MM.1S (cell line): Measurements from ENCODE around the gene HABP2.

Source experiments
- DNase-seq: peaks from one replicate; pipeline ENCODE4 v3.0.0-alpha.2; 2015
- H2AFZ ChIP-seq: fragments of 300-600 bp; sonication (generic); 2 replicates; pipeline ENCODE4 v1.6.0; 2016; ENCODE audit warnings: antibody characterized with exemption, low read length
- H3F3A ChIP-seq: fragments of 300-600 bp; sonication (generic); 2 replicates; pipeline ENCODE4 v1.6.1; 2016; ENCODE audit warnings: mild to moderate bottlenecking, antibody characterized with exemption, low read length, moderate library complexity, mixed read lengths; ENCODE audit not compliant: insufficient read depth
- H3K27ac ChIP-seq: fragments of 300-600 bp; sonication (generic); 2 replicates; pipeline ENCODE4 v1.5.1; 2016; ENCODE audit warnings: mild to moderate bottlenecking, low read length
- H3K27me3 ChIP-seq: fragments of 300-600 bp; sonication (generic); replicated peaks from 2 replicates; pipeline ENCODE4 v1.6.0; 2016; ENCODE audit warnings: low read length; ENCODE audit not compliant: insufficient read depth
- H3K36me3 ChIP-seq: fragments of 300-600 bp; sonication (generic); replicated peaks from 2 replicates; pipeline ENCODE4 v1.6.1; 2016; ENCODE audit warnings: mild to moderate bottlenecking, low read length, mixed read lengths; ENCODE audit not compliant: insufficient read depth
- H3K4me1 ChIP-seq: fragments of 300-600 bp; sonication (generic); 2 replicates; pipeline ENCODE4 v1.6.1; 2016; ENCODE audit warnings: low read length, mixed read lengths
- H3K4me2 ChIP-seq: fragments of 300-600 bp; sonication (generic); 2 replicates; pipeline ENCODE4 v1.6.0; 2016; ENCODE audit warnings: low read depth, low read length
- H3K4me3 ChIP-seq: fragments of 300-600 bp; sonication (generic); 2 replicates; pipeline ENCODE4 v1.5.1; 2016; ENCODE audit warnings: low read length, mixed read lengths
- H3K79me2 ChIP-seq: fragments of 300-600 bp; sonication (generic); 2 replicates; pipeline ENCODE4 v1.6.1; 2016; ENCODE audit warnings: mixed run types, low read length, mixed read lengths
- H3K9ac ChIP-seq: fragments of 300-600 bp; sonication (generic); 2 replicates; pipeline ENCODE4 v1.6.1; 2016; ENCODE audit warnings: low read length, mixed read lengths
- H3K9me2 ChIP-seq: fragments of 300-600 bp; sonication (generic); replicated peaks from 2 replicates; pipeline ENCODE4 v1.6.1; 2016; ENCODE audit warnings: mild to moderate bottlenecking, low read length, mixed read lengths; ENCODE audit not compliant: insufficient read depth
- H3K9me3 ChIP-seq: fragments of 300-600 bp; sonication (generic); replicated peaks from 2 replicates; pipeline ENCODE4 v1.6.1; 2016; ENCODE audit warnings: mild to moderate bottlenecking, low read length, mixed read lengths; ENCODE audit not compliant: insufficient read depth
- H4K20me1 ChIP-seq: fragments of 300-600 bp; sonication (generic); 2 replicates; pipeline ENCODE4 v1.6.1; 2016; ENCODE audit warnings: mild to moderate bottlenecking, low read length, moderate library complexity, mixed read lengths; ENCODE audit not compliant: insufficient read depth
- EZH2 ChIP-seq: fragments of 300-600 bp; sonication (generic); optimal IDR thresholded peaks from 2 replicates; pipeline ENCODE3; 2017; ENCODE audit warnings: low read depth, mild to moderate bottlenecking, antibody characterized with exemption, low read length, mixed read lengths
- EZH2phosphoT487 ChIP-seq: fragments of 300-600 bp; sonication (generic); IDR thresholded peaks from 2 replicates; pipeline ENCODE4 v1.6.1; 2018; ENCODE audit warnings: antibody characterized with exemption, low read length
- TF ChIP-seq, protein P1 (sequence below): fragments of 300-600 bp; sonication (generic); IDR thresholded peaks from 2 replicates; pipeline ENCODE4 v1.5.1; 2016; ENCODE audit warnings: antibody characterized with exemption, low read length, mixed read lengths

HABP2 gene

DNA sequence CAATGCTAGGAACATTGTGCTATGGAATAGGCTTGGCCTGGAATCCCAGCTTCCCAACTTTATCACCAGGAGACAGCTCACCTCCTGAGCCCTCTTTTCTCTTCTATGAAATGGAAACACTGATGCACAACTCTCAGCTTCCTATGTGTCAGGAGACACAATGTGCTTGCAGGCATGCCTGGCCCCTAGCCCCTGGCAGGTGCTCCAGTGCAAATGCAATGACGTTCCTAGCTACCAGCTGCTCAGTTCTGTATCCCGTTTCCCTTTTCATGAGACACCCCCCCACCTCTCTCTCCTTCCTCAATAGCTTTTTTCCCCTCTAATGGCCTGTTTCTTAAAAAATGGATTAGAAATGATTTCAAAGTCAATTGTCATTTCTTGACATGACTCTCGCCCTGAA is 30.7 kb downstream of the HABP2 start:
- Histone ChIP-seq H3K4me3 (no peak overlapping the region), H3K36me3 (no peaks in the 10 kb centered on the region), H3K4me2 (no peak overlapping the region), H2AFZ (no peak overlapping the region), H4K20me1 (no peaks in the 10 kb centered on the region), H3K27me3 (no peaks in the 10 kb centered on the region), H3K27ac (no peak overlapping the region), H3K9me3 (no peaks in the 10 kb centered on the region), H3K79me2 (no peaks in the 10 kb centered on the region), H3K9me2 (no peaks in the 10 kb centered on the region), H3K4me1 (no peaks in the 10 kb centered on the region), H3F3A (no peaks in the 10 kb centered on the region), H3K9ac (no peak overlapping the region)
- TF ChIP-seq EZH2 = no peak
- TF ChIP-seq EZH2phosphoT487 = no peak
- TF ChIP-seq, protein P1, sequence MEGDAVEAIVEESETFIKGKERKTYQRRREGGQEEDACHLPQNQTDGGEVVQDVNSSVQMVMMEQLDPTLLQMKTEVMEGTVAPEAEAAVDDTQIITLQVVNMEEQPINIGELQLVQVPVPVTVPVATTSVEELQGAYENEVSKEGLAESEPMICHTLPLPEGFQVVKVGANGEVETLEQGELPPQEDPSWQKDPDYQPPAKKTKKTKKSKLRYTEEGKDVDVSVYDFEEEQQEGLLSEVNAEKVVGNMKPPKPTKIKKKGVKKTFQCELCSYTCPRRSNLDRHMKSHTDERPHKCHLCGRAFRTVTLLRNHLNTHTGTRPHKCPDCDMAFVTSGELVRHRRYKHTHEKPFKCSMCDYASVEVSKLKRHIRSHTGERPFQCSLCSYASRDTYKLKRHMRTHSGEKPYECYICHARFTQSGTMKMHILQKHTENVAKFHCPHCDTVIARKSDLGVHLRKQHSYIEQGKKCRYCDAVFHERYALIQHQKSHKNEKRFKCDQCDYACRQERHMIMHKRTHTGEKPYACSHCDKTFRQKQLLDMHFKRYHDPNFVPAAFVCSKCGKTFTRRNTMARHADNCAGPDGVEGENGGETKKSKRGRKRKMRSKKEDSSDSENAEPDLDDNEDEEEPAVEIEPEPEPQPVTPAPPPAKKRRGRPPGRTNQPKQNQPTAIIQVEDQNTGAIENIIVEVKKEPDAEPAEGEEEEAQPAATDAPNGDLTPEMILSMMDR = no peak
- no peak for DNase-seq

DNA sequence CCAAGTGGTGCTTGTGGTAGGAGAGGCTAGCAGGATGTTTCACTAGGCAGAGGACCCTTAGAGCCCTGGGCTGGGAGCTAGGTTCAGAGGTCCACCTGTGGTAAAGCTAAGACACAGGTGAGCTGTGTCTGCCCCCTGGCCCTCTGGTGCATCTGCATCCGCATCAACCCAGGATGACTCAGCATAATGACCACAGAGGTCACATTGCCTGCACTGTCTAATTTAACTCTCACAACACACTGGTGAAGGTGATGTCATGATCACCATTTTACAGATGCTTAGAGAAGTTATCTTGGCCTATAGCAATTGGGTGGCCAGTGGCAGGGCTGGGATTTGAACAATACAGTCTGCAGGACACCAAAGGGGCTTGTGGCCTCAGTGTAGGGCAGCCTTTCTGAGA is 33.1 kb downstream of the HABP2 start:
- H3K27ac ChIP-seq = no peak overlapping the region
- H3K9ac ChIP-seq = no peak overlapping the region

DNA sequence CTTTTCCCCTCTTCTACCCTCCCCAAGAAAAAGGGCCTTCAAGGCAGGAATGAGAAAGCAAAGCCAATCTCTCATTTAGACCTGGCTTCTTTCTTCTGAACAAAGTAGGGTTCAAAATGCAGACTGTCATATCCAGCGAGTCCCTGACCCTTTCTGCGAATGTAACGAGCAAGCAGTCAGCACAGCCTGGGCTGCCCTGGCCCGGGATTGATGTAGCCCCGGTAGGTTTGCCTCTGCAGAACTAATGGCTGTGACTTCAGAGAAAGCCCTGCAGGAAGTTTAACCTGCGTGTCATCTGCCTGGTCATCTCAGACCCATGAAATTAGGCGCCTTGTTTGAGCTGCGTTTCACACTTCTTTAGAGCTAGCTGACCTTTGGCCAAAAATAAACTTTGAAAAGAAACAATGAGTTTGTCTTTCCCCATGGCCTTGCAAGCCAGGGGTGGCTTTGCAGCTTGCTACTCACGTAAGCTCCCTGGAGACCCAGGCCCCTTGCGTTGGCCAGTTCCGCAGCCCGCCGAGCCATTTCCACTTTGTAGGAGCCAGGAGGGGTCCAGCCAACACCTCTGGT is 36.4 kb downstream of the HABP2 start:
- no peaks in the 10 kb centered on the region for H3K9me3 ChIP-seq
- H3K4me1 ChIP-seq = no peaks in the 10 kb centered on the region
- TF ChIP-seq EZH2phosphoT487 (no peak), EZH2 (no peak)
- TF ChIP-seq, protein P1 = no peak
- no peak overlapping the region for H3K9ac ChIP-seq
- H3K27ac ChIP-seq = no peak overlapping the region
- no peak for DNase-seq
- no peak overlapping the region for H2AFZ ChIP-seq
- no peaks in the 10 kb centered on the region for H3K27me3 ChIP-seq
- H3K4me3 ChIP-seq = no peak overlapping the region
- H3K79me2 ChIP-seq = no peaks in the 10 kb centered on the region
- H3F3A ChIP-seq = no peaks in the 10 kb centered on the region
- no peak overlapping the region for H3K4me2 ChIP-seq
- H4K20me1 ChIP-seq = no peaks in the 10 kb centered on the region
- H3K9me2 ChIP-seq = no peaks in the 10 kb centered on the region
- H3K36me3 ChIP-seq = no peaks in the 10 kb centered on the region

More for the DNA sequence above, 33.1 kb downstream of the HABP2 start:
- no peak overlapping the region for H2AFZ ChIP-seq
- no peak for TF ChIP-seq EZH2
- TF ChIP-seq, protein P1 = no peak
- no peak for TF ChIP-seq EZH2phosphoT487
- H3K9me2 ChIP-seq = no peaks in the 10 kb centered on the region
- no peaks in the 10 kb centered on the region for H4K20me1 ChIP-seq
- no peak for DNase-seq
- no peaks in the 10 kb centered on the region for H3F3A ChIP-seq
- no peaks in the 10 kb centered on the region for H3K79me2 ChIP-seq
- no peaks in the 10 kb centered on the region for H3K4me1 ChIP-seq
- no peaks in the 10 kb centered on the region for H3K27me3 ChIP-seq
- H3K9me3 ChIP-seq = no peaks in the 10 kb centered on the region
- no peak overlapping the region for H3K4me2 ChIP-seq
- H3K4me3 ChIP-seq = no peak overlapping the region
- no peaks in the 10 kb centered on the region for H3K36me3 ChIP-seq

DNA sequence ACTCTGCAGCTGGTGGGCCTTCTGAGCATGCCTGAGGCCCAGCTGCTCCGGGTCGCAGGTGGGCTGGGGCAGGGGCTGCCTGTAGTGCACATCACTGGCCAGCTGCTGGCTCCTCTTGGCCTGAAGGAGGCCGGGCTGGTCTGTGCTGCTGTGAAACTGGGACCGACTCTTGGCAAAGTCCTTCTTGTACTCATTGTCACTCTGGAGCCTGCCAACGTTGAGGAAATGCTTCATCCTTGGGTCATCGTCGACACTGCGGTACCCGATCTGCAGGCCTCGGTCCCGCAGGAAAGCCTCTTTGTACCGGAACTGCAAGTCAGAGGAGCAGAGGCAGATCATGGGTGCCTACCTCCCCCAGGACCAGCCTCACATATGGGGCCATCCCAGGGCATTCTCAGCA is 37.7 kb downstream of the HABP2 start:
- Histone ChIP-seq H3K27me3 (no peaks in the 10 kb centered on the region), H3F3A (no peaks in the 10 kb centered on the region), H3K4me1 (no peaks in the 10 kb centered on the region), H3K27ac (no peak overlapping the region), H3K4me3 (no peak overlapping the region), H3K9ac (no peak overlapping the region), H3K4me2 (no peak overlapping the region), H3K36me3 (no peaks in the 10 kb centered on the region), H4K20me1 (no peaks in the 10 kb centered on the region), H3K9me2 (no peaks in the 10 kb centered on the region), H3K9me3 (no peaks in the 10 kb centered on the region), H2AFZ (no peak overlapping the region), H3K79me2 (no peaks in the 10 kb centered on the region)
- TF ChIP-seq, protein P1 = no peak
- no peak for TF ChIP-seq EZH2
- TF ChIP-seq EZH2phosphoT487 = no peak
- DNase-seq = no peak
